Measurements from ENCODE around the gene RGS5.

RGS5 gene

GRCh38 chr1:163169553-163169952 is 33.2 kb downstream of the RGS5 start:
- TF ChIP-seq CTCF (IDR thresholded peaks at IDR 0.05; ENCODE audit: low read depth, low read length) = no peak
- in situ Hi-C loops (cut with HindIII; ENCODE audit: low sequenced_read_pairs) = no loop called here
- H3K4me3 ChIP-seq (ENCODE audit: low read depth, low read length) = no peak overlapping the region
- no peak for DNase-seq (ENCODE audit: low read depth, low spot score)

- peak; percentile 97 for DNase-seq (ENCODE audit: low read depth, low spot score)
- H3K4me3 ChIP-seq (ENCODE audit: low read depth, low read length) = no peak overlapping the region
- in situ Hi-C loops (cut with HindIII; ENCODE audit: low sequenced_read_pairs) = no loop called here
- TF ChIP-seq CTCF (IDR thresholded peaks at IDR 0.05; ENCODE audit: low read depth, low read length) = no peak
Observed at GRCh38 chr1:163168053-163168452, 34.7 kb downstream of the RGS5 start.

- peak; percentile 35 for DNase-seq (ENCODE audit: low read depth, low spot score)
- no peak overlapping the region for H3K4me3 ChIP-seq (ENCODE audit: low read depth, low read length)
- in situ Hi-C loops (cut with HindIII; ENCODE audit: low sequenced_read_pairs) = no loop called here
- no peak for TF ChIP-seq CTCF (IDR thresholded peaks at IDR 0.05; ENCODE audit: low read depth, low read length)
Observed at GRCh38 chr1:163166886-163167555, 35.7 kb downstream of the RGS5 start.

- no peak for DNase-seq (ENCODE audit: low read depth, low spot score)
- in situ Hi-C loops (cut with HindIII; ENCODE audit: low sequenced_read_pairs) = no loop called here
- no peak overlapping the region for H3K4me3 ChIP-seq (ENCODE audit: low read depth, low read length)
- no peak for TF ChIP-seq CTCF (IDR thresholded peaks at IDR 0.05; ENCODE audit: low read depth, low read length)
Observed at GRCh38 chr1:163165119-163165518, 37.6 kb downstream of the RGS5 start.

- no peak for TF ChIP-seq CTCF (IDR thresholded peaks at IDR 0.05; ENCODE audit: low read depth, low read length)
- H3K4me3 ChIP-seq (ENCODE audit: low read depth, low read length) = no peak overlapping the region
- in situ Hi-C loops (cut with HindIII; ENCODE audit: low sequenced_read_pairs) = no loop called here
- peak; percentile 56 for DNase-seq (ENCODE audit: low read depth, low spot score)
Observed at GRCh38 chr1:163163881-163164582, 38.7 kb downstream of the RGS5 start.

- no peak for TF ChIP-seq CTCF (IDR thresholded peaks at IDR 0.05; ENCODE audit: low read depth, low read length)
- H3K4me3 ChIP-seq (ENCODE audit: low read depth, low read length) = no peak overlapping the region
- in situ Hi-C loops (cut with HindIII; ENCODE audit: low sequenced_read_pairs) = no loop called here
- DNase-seq (ENCODE audit: low read depth, low spot score) = no peak
Observed at GRCh38 chr1:163163163-163163562, 39.6 kb downstream of the RGS5 start.

Data from astrocyte of the spinal cord (primary cell).